CD4-positive, CD25-positive, alpha-beta regulatory T cell (primary cell): ENCODE results near the gene PARD6B. TPM values are rescaled to one million over a fixed set of nuclear protein-coding genes. Genes with fewer than 3 reads are reported as not detected.

Experiments
- ATAC-seq, 2 donors: fragments of 150-1000 bp; cut with Tn5 transposase; one replicate each; pipeline ENCODE4 v1.10.0; 2021; ENCODE audit warnings: low read depth in 2 of 2, moderate number of reproducible peaks in 2 of 2, moderate library complexity in 1 of 2
- DNase-seq, 3 donors: peaks; one replicate each; pipeline versions ENCODE4 v3.0.0 to v3.0.0-alpha.2; 2012 to 2022; ENCODE audit warnings: mixed read lengths in 1 of 3
- H3K27ac ChIP-seq: one replicate; pipeline ENCODE4 v1.7.0; 2013; ENCODE audit warnings: mild to moderate bottlenecking, low read length; ENCODE audit not compliant: insufficient read depth, poor library complexity, severe bottlenecking
- H3K27me3 ChIP-seq: one replicate; pipeline ENCODE4 v1.7.0; 2013; ENCODE audit warnings: low read length; ENCODE audit not compliant: control insufficient read depth, insufficient read depth
- H3K36me3 ChIP-seq: one replicate; pipeline ENCODE4 v1.7.0; 2013; ENCODE audit warnings: mild to moderate bottlenecking, low read length, moderate library complexity; ENCODE audit not compliant: control insufficient read depth, insufficient read depth
- H3K4me1 ChIP-seq: 2 replicates; pipeline ENCODE4 v1.7.0; 2013; ENCODE audit warnings: mild to moderate bottlenecking, low read length; ENCODE audit not compliant: insufficient read depth, control insufficient read depth, poor library complexity, severe bottlenecking
- H3K4me3 ChIP-seq: one replicate; pipeline ENCODE4 v1.7.0; 2013; ENCODE audit warnings: low read depth, mild to moderate bottlenecking, low read length, moderate library complexity
- H3K9me3 ChIP-seq, 2 experiments: 1 replicate in 1 of 2; 2 replicates in 1 of 2; pipeline ENCODE4 v1.7.0; 2013; ENCODE audit warnings: low read length in 2 of 2, mild to moderate bottlenecking in 1 of 2, moderate library complexity in 1 of 2; ENCODE audit not compliant: control insufficient read depth in 2 of 2
- H3K27ac Mint-ChIP-seq, 3 donors: one replicate each; pipeline ENCODE4 v1.8.0; 2020 to 2022; ENCODE audit warnings: mild to moderate bottlenecking in 3 of 3, mixed read lengths in 3 of 3, moderate library complexity in 2 of 3
- H3K27me3 Mint-ChIP-seq: one replicate; pipeline ENCODE4 v1.8.0; 2022; ENCODE audit warnings: mild to moderate bottlenecking, mixed read lengths
- H3K36me3 Mint-ChIP-seq: one replicate; pipeline ENCODE4 v1.8.0; 2020; ENCODE audit warnings: mixed read lengths
- H3K4me1 Mint-ChIP-seq, 4 donors: one replicate each; pipeline ENCODE4 v1.8.0; 2020 to 2022; ENCODE audit warnings: mixed read lengths in 4 of 4, mild to moderate bottlenecking in 1 of 4
- H3K4me3 Mint-ChIP-seq, 4 donors: one replicate each; pipeline ENCODE4 v1.8.0; 2020 to 2022; ENCODE audit warnings: mild to moderate bottlenecking in 4 of 4, mixed read lengths in 4 of 4, moderate library complexity in 3 of 4
- H3K9me3 Mint-ChIP-seq, 7 donors: one replicate each; pipeline ENCODE4 v1.8.0; 2020 to 2022; ENCODE audit warnings: mixed read lengths in 7 of 7, mild to moderate bottlenecking in 3 of 7, moderate library complexity in 2 of 7
- polyA plus RNA-seq, 4 donors: library from polyadenylated mRNA; unstranded; fragments of 300-500 nt; fragmentation: Illumina TruSeq; gene quantifications; one replicate each; pipeline ENCODE4 v1.2.3, GENCODE V29; 2021
- total RNA-seq: library from RNA; stranded (reverse); gene quantifications from one replicate; pipeline ENCODE4 v1.2.3, GENCODE V29; 2022

Gene PARD6B
- total and polyA plus RNA-seq, 5 donors from 2014 or later, result 0.79 to 5.0 (median 1.2) TPM

DNA sequence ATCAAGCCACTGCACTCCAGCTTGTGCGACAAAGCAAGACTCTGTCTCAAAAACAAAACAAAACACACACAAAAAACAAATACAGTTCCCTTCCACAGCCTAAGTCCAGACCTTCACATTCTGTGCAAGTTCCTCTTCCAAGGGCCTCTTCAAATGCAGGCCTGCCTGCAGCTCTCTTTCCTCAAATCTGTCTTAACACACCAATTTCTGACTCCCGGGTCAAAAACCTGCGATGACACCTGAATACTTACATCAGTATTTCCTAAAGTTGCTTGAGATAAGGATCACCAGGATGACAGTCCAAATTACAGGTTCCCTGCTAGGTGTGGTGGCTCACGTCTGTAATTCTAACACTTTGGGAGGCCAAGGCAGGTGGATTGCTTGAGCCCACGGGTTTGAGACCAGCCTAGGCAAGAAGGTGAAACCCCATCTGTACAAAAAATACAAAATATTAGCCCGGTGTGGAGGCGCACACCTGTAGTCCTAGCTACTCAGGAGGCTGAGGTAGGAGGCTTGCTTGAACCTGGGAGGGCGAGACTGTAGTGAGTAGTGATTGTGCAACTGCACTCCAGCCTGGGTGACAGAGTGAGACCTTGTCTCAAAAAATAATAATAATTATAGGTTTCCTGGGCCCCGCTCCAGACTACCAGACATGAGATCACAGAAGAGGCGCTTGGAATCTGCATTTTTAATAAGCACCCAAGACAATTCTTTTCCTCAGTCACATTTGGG lies 8.8 kb upstream of the PARD6B start:
- Mint-ChIP-seq H3K4me1 (no peaks in the 10 kb centered on the region), H3K27me3 (peaks cover 16% of the 10 kb centered on the region), H3K27ac (no peak overlapping the region), H3K4me3 (no peak overlapping the region), H3K36me3 (no peaks in the 10 kb centered on the region), H3K9me3 (no peaks in the 10 kb centered on the region)
- H3K27me3 ChIP-seq, result peaks cover 2% of the 10 kb centered on the region
- H3K36me3 ChIP-seq, result no peaks in the 10 kb centered on the region
- no peak overlapping the region for H3K27ac ChIP-seq
- no peaks in the 10 kb centered on the region for H3K4me1 ChIP-seq
- ATAC-seq (no peak), DNase-seq (no peak)
- H3K4me3 ChIP-seq, result no peak overlapping the region
- no peaks in the 10 kb centered on the region for H3K9me3 ChIP-seq

DNA sequence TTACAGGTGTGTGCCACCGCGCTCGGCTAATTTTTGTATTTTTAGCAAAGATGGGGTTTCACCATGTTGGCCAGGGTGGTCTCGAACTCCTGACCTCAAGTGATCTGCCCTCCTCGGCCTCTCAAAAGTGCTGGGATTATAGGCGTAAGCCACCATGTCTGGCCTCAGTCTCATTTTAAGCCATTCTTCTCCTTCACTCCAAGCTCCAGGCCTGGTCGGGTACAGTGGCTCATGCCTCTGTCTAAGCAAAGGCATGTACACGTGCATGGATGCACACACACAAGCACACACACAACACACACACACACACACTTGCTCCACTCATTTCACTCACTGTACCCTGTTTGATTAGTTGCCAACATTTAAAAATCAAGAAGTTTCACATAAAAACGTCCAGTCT lies 7.7 kb upstream of the PARD6B start:
- ATAC-seq, result no peak
- no peaks in the 10 kb centered on the region for H3K9me3 Mint-ChIP-seq
- H3K4me1 ChIP-seq, result no peaks in the 10 kb centered on the region
- no peaks in the 10 kb centered on the region for H3K9me3 ChIP-seq
- H3K27ac Mint-ChIP-seq, result peak overlapping the region in 1 of 3 donors; percentile 56
- H3K36me3 ChIP-seq, result no peaks in the 10 kb centered on the region
- no peaks in the 10 kb centered on the region for H3K36me3 Mint-ChIP-seq
- H3K27ac ChIP-seq, result no peak overlapping the region
- H3K27me3 Mint-ChIP-seq, result peaks cover 10% of the 10 kb centered on the region
- no peak overlapping the region for H3K4me3 ChIP-seq
- DNase-seq, result no peak
- H3K4me3 Mint-ChIP-seq, result no peak overlapping the region
- H3K4me1 Mint-ChIP-seq, result no peaks in the 10 kb centered on the region
- peaks cover 2% of the 10 kb centered on the region for H3K27me3 ChIP-seq

- peaks cover 9% of the 10 kb centered on the region for H3K27me3 Mint-ChIP-seq
- no peak for DNase-seq
- no peak overlapping the region for H3K27ac Mint-ChIP-seq
- no peaks in the 10 kb centered on the region for H3K4me1 ChIP-seq
- H3K27ac ChIP-seq, result no peak overlapping the region
- H3K27me3 ChIP-seq, result peaks cover 2% of the 10 kb centered on the region
- no peak for ATAC-seq
- no peaks in the 10 kb centered on the region for H3K4me1 Mint-ChIP-seq
- H3K9me3 ChIP-seq, result no peaks in the 10 kb centered on the region
- no peaks in the 10 kb centered on the region for H3K36me3 Mint-ChIP-seq
- no peaks in the 10 kb centered on the region for H3K9me3 Mint-ChIP-seq
- no peak overlapping the region for H3K4me3 Mint-ChIP-seq
- no peaks in the 10 kb centered on the region for H3K36me3 ChIP-seq
- no peak overlapping the region for H3K4me3 ChIP-seq
These were observed 7.2 kb upstream of the PARD6B start for GRCh38 chr20:50724112-50724725.

GRCh38 chr20:50724851-50725723 lies 6.3 kb upstream of the PARD6B start:
- Histone ChIP-seq H3K36me3 (no peaks in the 10 kb centered on the region), H3K9me3 (no peaks in the 10 kb centered on the region), H3K4me3 (no peak overlapping the region), H3K4me1 (no peaks in the 10 kb centered on the region), H3K27ac (no peak overlapping the region), H3K27me3 (peaks cover 2% of the 10 kb centered on the region)
- no peak for DNase-seq
- Mint-ChIP-seq H3K9me3 (no peaks in the 10 kb centered on the region), H3K4me1 (no peaks in the 10 kb centered on the region), H3K4me3 (no peak overlapping the region), H3K27ac (no peak overlapping the region), H3K36me3 (no peaks in the 10 kb centered on the region), H3K27me3 (peaks cover 5% of the 10 kb centered on the region)
- peak in 1 of 2 donors; percentile 32 for ATAC-seq

DNA sequence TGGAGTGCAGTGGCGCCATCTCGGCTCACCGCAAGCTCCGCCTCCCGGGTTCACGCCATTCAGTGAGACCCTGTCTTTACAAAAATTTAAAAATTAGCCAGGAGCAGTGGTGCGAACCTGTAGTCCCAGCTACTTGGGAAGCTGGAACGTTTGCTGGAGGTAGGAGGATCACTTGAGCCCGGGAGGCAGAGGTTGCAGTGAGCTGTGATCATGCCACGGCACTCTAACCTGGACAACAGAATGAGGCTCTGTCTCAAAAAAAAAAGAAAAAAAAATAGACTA lies 5.7 kb upstream of the PARD6B start:
- Mint-ChIP-seq H3K27me3 (peaks cover 4% of the 10 kb centered on the region), H3K36me3 (no peaks in the 10 kb centered on the region), H3K4me3 (no peak overlapping the region), H3K4me1 (peaks cover 0 to 4% (median 0%) of the 10 kb centered on the region in 4 donors), H3K9me3 (no peaks in the 10 kb centered on the region), H3K27ac (no peak overlapping the region)
- no peaks in the 10 kb centered on the region for H3K9me3 ChIP-seq
- no peak for DNase-seq
- no peaks in the 10 kb centered on the region for H3K36me3 ChIP-seq
- H3K4me3 ChIP-seq, result no peak overlapping the region
- H3K4me1 ChIP-seq, result peaks cover 5% of the 10 kb centered on the region
- no peak for ATAC-seq
- H3K27ac ChIP-seq, result no peak overlapping the region
- H3K27me3 ChIP-seq, result peaks cover 2% of the 10 kb centered on the region

- ATAC-seq (no peak), DNase-seq (no peak)
- no peaks in the 10 kb centered on the region for H3K9me3 ChIP-seq
- Mint-ChIP-seq H3K9me3 (no peaks in the 10 kb centered on the region), H3K4me3 (no peak overlapping the region), H3K36me3 (no peaks in the 10 kb centered on the region), H3K27ac (no peak overlapping the region), H3K27me3 (peaks cover 6% of the 10 kb centered on the region), H3K4me1 (peaks cover 0 to 7% (median 4%) of the 10 kb centered on the region in 4 donors)
- H3K4me3 ChIP-seq, result no peak overlapping the region
- H3K36me3 ChIP-seq, result no peaks in the 10 kb centered on the region
- H3K27me3 ChIP-seq, result peaks cover 2% of the 10 kb centered on the region
- H3K27ac ChIP-seq, result no peak overlapping the region
- H3K4me1 ChIP-seq, result peaks cover 12% of the 10 kb centered on the region
These were observed 4.2 kb upstream of the PARD6B start for GRCh38 chr20:50726955-50727791.

DNA sequence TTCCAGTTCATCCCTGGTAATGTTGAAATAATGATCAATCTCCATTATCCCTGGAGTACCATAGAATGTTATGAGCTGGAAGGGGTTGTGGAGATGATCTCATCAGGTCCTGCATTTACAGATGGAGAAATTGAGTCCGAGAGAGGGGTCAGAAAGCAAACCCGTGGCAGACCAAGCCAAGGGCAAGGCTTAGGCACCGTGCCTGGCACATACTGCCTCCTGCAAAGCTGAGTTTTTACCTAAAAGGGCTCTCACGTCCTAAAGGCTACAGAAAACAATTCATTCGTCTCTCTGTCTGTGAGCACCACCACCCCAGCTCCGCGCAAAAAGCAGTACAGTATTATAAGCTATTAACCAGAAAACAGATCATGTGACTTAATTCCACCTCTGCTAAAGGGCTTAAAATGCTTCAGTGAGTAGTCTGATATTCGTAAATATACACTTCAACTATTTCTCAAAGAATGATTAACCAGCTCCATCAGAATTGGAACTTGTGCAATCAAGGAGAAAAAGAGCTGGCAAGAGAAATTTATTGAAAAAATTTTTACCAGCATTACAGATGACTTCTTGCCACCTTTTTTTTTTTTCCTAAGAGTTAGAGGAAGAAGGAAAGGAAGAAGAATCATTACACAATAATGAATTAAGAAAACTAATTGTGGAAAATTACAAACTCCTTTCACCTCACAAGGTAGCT lies 3.4 kb upstream of the PARD6B start:
- Mint-ChIP-seq H3K27me3 (peaks cover 9% of the 10 kb centered on the region), H3K4me1 (peaks cover 4 to 14% (median 11%) of the 10 kb centered on the region in 4 donors), H3K36me3 (no peaks in the 10 kb centered on the region), H3K4me3 (peak overlapping the region in 2 of 4 donors; percentile 58 to 63), H3K27ac (peak overlapping the region in 1 of 3 donors; percentile 26), H3K9me3 (no peaks in the 10 kb centered on the region)
- Histone ChIP-seq H3K9me3 (no peaks in the 10 kb centered on the region), H3K4me3 (no peak overlapping the region), H3K4me1 (peaks cover 17% of the 10 kb centered on the region), H3K27me3 (peaks cover 2% of the 10 kb centered on the region), H3K27ac (no peak overlapping the region), H3K36me3 (no peaks in the 10 kb centered on the region)
- DNase-seq (no peak), ATAC-seq (no peak)
